Activated naive CD4-positive, alpha-beta T cell treated with anti-CD3 and anti-CD28 coated beads, Interleukin-2, amount 50 U/mL, for 72 hours (primary cell): ENCODE data around the gene WFDC1. TPM values are rescaled to one million over a fixed set of nuclear protein-coding genes. Genes with fewer than 3 reads are reported as not detected.

Experiments
- ATAC-seq, 2 donors: fragments of 150-1000 bp; cut with Tn5 transposase; 2 replicates each; pipeline ENCODE4 v1.10.0; 2021; ENCODE audit warnings: mild to moderate bottlenecking in 2 of 2, moderate library complexity in 2 of 2
- DNase-seq, 2 donors: peaks; one replicate each; pipeline ENCODE4 v3.0.0; 2021 to 2022; ENCODE audit warnings: low spot score in 2 of 2
- H3K27ac Mint-ChIP-seq, 2 donors: one replicate each; pipeline ENCODE4 v1.8.0; 2022; ENCODE audit warnings: mild to moderate bottlenecking in 2 of 2, mixed read lengths in 2 of 2
- H3K36me3 Mint-ChIP-seq, 2 donors: one replicate each; pipeline ENCODE4 v1.8.0; 2022; ENCODE audit warnings: mixed read lengths in 2 of 2
- H3K9me3 Mint-ChIP-seq, 2 donors: one replicate each; pipeline ENCODE4 v1.8.0; 2022; ENCODE audit warnings: mixed read lengths in 2 of 2
- total RNA-seq, 2 donors: library from RNA; stranded (reverse); gene quantifications; one replicate each; pipeline ENCODE4 v1.2.3, GENCODE V29; 2022

WFDC1 gene
- total RNA-seq, 2 donors from 2014 or later = not detected

DNA sequence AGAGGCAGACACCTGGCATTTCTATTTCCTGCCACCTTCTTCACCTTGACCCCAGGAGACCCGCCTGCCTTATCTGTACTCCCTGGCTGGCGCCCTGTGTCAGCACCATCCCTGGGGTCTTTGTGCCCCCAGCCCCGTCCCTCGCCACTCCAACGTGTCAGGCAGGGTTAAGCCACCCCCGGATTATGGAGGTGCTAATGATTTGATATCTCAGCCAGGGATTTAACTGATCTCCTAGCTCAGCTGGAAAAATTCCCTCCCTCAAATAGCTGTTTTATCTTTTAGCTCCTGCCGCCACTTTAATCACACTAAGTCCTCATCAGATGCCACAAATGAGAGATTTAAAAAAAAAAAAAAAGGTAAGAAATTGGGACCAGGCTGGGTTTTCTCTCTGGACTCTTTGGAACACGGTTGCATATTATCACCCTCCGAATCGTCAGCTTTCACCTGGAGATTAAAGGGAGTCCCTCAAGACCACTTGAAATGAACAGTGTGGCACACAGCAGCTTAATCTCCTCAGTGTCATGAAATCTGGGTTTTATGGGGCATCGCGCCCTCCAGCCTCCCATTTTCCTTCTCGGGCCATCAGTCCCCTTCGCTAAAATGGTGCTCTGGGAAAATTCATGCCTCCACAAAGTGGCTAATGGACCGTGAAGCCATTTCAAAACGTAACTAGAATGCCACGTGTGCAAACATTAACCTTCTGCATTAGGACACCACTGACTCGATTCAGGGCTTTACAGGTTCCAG is 26.2 kb upstream of the WFDC1 start:
- ATAC-seq = no peak

DNA sequence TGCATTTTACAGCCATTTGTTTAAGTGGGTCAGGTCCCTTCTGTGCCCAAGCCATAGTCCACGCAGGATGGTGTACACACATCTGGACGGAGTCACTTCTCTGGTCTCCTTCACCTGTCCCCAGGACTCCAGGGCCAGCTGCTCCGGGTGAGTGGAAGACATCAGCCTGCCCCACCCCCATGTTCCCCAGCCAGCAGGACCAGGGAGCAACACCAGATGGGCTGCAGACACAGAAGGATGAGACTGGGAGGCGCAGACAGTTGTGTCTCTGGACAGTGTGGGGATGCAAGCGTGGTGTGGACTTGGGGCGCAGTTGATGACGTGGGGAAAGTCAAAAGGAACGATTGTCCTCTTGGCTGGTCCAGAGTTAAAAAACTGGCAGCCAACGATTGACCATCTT is 24.6 kb upstream of the WFDC1 start:
- Mint-ChIP-seq H3K27ac (no peak overlapping the region), H3K36me3 (no peaks in the 10 kb centered on the region), H3K9me3 (no peaks in the 10 kb centered on the region)
- DNase-seq (no peak), ATAC-seq (no peak)

More for the DNA sequence above, 26.2 kb upstream of the WFDC1 start:
- Mint-ChIP-seq H3K27ac (no peak overlapping the region), H3K36me3 (no peaks in the 10 kb centered on the region), H3K9me3 (no peaks in the 10 kb centered on the region)
- DNase-seq = no peak

DNA sequence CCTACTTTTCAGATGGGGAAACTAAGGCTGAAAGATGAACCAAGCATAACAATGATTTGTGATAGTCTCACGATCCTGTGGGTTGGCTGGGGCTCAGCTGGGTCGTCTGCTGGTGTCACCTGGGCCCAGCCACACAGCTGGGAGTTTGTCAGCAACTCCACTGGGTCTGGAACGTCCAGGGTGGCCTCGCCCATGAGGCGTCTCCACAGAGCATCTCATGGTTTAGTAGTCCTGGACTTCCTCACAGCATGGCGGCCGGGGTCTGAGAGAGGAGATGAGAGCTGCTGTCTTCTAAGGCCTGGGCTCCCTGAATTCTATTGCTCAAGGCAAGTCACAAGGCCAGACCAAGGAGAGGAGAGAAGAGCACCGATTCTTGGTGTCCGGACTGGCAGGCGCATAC is 24.1 kb upstream of the WFDC1 start:
- no peaks in the 10 kb centered on the region for H3K36me3 Mint-ChIP-seq
- DNase-seq (no peak), ATAC-seq (no peak)
- H3K9me3 Mint-ChIP-seq = no peaks in the 10 kb centered on the region
- no peak overlapping the region for H3K27ac Mint-ChIP-seq

DNA sequence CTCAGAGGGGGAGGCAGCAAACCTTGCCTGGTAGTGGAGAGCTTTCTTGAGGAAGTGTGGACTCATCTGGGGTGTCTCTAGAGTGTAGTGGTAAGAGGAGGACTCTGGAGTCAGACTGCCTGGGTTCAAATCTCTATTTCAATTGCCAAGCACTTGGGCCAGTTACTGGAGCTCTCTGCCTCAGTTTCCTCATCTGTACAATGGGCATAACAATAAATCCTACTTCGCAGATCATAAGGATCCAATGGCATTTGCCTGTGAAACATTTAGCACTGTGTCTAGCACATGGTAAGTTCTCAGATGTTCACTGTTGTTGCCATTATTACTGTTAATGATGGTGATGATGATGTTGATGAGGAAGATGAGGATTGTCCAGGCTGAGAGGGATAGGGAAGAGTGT is 23.6 kb upstream of the WFDC1 start:
- Mint-ChIP-seq H3K9me3 (no peaks in the 10 kb centered on the region), H3K36me3 (no peaks in the 10 kb centered on the region), H3K27ac (no peak overlapping the region)
- DNase-seq (no peak), ATAC-seq (no peak)

DNA sequence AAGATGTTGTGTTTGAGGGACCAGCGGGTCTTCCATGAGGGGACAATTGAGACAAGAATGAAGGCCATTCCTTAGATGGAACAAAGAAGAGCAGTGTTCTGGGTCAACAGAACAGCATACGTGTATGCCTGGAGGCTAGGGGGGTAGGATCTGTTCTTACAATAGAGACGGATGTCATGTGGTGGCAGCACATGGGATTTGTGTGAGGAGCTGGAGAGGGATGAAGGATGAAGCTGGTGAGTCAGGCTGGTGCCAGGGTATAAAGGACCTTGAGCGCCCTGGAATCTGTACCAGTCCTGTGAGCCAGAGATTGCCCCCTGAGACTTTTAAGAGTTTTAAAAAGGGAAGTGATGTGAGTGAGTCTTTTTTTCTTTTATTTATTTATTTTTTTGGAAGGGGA is 22.8 kb upstream of the WFDC1 start:
- no peak overlapping the region for H3K27ac Mint-ChIP-seq
- H3K9me3 Mint-ChIP-seq = no peaks in the 10 kb centered on the region

DNA sequence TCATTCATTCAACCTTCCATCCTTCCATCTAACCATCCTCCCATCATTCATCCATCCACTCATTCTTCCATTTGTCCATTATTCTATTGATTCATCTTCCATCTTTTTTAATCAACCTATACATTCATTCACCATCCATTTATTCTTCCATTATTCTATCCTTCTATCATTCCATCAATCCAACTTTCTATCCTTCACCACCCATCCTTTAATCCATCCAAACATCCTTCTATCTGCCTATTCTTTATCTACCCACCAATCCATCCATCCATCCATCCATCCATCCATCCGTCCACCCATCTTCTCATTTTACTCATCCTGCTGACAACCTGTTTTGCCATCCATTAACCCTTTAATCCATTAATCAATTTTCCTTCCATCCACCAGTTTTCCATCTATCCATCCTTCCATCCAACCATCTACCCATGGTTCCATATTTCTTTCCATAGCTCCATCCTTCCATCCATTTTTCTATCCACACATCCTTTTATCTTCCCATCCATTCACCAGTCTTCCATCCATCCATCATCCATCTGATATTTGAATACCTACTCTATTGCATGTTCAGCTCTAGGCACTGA is 21.8 kb upstream of the WFDC1 start:
- ATAC-seq (no peak), DNase-seq (no peak)
- H3K36me3 Mint-ChIP-seq = no peaks in the 10 kb centered on the region
- no peaks in the 10 kb centered on the region for H3K9me3 Mint-ChIP-seq
- H3K27ac Mint-ChIP-seq = no peak overlapping the region

More for the DNA sequence above, 22.8 kb upstream of the WFDC1 start:
- no peak for ATAC-seq
- no peak for DNase-seq
- H3K36me3 Mint-ChIP-seq = no peaks in the 10 kb centered on the region

DNA sequence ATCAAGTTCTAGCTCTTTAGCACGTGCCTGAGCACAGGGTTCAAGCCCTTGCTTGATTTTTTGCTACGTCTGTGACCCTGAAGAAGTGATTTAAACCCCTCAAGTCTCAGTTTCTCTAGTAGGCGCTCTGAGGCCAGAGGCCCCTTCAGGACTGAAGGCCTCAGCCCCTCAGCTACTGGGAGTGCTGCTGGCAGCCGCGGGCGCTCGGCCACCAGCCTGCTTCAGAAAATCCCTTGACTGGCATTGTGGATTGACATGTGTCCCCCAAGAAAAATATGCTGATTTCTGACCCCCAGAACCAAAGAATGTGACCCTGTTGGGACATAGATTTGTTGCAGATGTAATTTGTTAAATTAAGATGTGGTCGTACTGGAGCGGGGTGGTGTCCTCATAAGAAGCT is 20.2 kb upstream of the WFDC1 start:
- H3K9me3 Mint-ChIP-seq = no peaks in the 10 kb centered on the region
- DNase-seq (no peak), ATAC-seq (no peak)
- H3K27ac Mint-ChIP-seq = no peak overlapping the region
- no peaks in the 10 kb centered on the region for H3K36me3 Mint-ChIP-seq

DNA sequence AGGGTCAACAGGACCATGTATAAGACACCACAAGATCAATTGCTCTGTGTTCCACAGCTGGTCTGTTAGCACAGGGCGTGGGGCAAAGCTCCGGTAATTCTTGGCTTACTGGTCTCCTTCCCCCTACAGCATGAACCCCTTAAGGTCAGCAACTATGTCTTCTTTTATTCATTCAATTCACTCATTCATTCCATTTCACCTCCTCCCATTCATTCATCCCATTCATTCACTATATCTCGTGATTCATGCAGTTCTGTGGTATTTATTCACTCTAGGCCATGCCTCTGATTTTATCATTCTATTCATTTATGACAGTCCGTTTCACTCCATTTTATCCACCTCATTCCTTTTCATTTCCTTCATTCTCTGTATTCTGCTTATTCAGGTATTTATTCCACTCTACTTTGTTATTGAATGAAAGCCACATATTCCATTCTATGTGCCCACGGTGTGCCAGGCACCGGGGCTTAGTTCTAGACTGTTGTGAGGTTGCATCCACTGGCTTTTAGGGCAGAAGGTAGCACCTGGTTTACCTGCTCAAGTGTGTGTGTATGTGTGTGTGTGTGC is 19.0 kb upstream of the WFDC1 start:
- no peaks in the 10 kb centered on the region for H3K36me3 Mint-ChIP-seq
- DNase-seq = no peak
- no peaks in the 10 kb centered on the region for H3K9me3 Mint-ChIP-seq
- no peak for ATAC-seq
- no peak overlapping the region for H3K27ac Mint-ChIP-seq

DNA sequence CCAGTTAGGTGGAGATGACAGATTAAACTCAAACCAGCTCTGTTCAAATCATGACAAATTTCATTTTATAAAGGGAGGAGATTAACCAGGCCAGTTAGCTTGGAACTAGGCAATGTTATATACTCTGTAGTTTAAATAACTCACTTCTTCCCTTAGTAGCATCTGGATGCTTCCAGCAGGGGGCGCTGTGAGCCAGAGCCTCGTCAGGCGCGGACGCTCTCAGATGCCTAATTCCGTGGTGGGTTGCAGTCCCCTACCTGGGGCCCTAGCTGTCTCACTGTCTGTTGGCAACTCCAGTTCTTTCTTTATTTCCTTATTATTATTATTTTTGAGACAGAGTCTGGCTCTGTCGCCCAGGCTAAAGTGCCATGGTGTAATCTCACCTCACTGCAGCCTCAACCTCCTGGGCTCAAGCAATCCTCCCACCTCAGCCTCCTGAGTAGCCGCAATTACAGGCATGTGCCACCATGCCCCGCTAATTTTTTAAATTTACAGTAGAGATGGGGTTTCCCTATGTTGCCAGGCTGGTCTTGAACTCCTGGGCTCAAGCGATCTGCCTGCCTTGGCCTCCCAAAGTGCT is 17.3 kb upstream of the WFDC1 start:
- ATAC-seq (peak; percentile 79 to 87), DNase-seq (peak; percentile 59 to 78)
- H3K36me3 Mint-ChIP-seq = no peaks in the 10 kb centered on the region
- no peak overlapping the region for H3K27ac Mint-ChIP-seq
- no peaks in the 10 kb centered on the region for H3K9me3 Mint-ChIP-seq

DNA sequence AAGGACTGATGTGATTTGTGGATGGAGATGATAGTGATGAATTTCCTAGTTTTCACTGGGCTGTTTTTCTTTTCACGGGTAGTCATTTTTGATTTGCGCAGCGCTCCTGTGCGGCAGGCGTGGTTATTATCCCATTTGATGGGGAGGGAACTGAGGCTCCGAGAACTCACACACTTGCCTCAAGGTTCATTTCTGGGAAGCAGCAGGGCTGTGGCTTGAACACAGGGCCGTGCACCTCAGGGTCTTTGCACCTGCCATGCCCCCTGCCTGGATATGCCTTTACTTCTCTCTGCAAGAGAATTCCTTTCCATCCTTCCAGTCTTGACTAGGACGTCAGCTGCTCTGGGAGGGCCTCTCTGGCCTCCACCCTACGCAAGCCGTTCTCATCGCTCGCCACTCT is 16.3 kb upstream of the WFDC1 start:
- Mint-ChIP-seq H3K9me3 (no peaks in the 10 kb centered on the region), H3K36me3 (no peaks in the 10 kb centered on the region), H3K27ac (no peak overlapping the region)
- DNase-seq = no peak
- ATAC-seq = no peak

DNA sequence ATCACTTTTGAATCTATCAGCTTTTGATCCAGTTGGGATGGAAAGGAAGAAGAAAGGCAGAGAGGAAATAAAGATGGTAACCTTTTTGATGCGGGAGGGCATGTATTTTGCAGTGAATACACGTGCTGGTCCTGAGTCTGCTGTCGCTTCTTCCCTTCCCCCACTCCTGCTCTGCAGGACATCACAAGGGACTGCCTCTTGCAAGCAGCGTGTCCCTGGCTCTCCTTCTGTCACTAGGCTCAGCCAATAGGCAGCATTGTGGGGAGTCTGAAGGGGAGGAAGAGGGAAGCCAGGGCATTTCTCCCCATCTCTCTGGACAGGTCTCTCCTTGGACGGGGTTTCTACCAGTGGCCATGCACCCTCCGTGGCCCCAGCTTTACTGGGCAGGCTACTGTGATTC is 15.7 kb upstream of the WFDC1 start:
- no peaks in the 10 kb centered on the region for H3K9me3 Mint-ChIP-seq
- no peak overlapping the region for H3K27ac Mint-ChIP-seq
- no peaks in the 10 kb centered on the region for H3K36me3 Mint-ChIP-seq
- no peak for DNase-seq
- ATAC-seq = no peak

DNA sequence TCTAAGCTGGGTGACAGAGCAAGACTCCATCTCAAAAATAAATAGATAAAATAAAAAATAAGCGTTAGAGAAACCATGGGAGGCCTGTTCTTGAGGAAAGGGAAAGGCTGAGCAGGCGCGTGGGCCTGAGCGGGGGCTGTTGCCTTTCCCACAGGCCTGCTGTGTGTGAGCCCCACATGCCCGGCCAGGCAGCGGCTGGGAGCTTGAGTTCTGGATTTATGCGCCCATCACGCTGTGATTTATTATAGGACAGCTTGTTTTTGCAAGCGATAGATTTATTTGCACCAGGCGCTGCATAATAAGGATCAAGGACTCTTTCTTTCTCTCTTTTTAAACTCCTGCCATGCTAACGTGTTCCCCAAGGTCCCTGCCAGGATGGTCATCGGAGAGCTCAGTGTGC is 14.8 kb upstream of the WFDC1 start:
- DNase-seq = no peak
- Mint-ChIP-seq H3K36me3 (no peaks in the 10 kb centered on the region), H3K9me3 (no peaks in the 10 kb centered on the region), H3K27ac (no peak overlapping the region)
- no peak for ATAC-seq

DNA sequence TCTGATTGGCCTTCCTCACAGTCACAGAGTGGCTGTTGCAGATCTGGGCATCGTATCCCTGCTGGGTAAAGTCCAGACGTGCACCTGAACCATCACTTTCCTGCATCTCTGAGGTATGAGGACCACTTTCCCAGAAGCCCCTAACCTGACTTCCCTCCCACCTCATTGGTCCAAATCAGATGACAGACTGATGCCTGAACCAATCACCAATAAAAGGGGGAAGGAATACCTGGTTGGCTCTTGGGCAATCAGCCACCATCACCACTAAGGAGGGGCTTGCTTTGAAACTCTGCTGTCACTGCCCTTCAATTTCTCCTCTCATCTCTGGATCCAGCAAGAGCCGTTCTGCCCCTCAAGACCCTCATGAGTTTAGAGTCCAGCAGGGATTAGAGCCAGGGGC is 13.6 kb upstream of the WFDC1 start:
- DNase-seq (no peak), ATAC-seq (no peak)
- H3K36me3 Mint-ChIP-seq = no peaks in the 10 kb centered on the region
- H3K27ac Mint-ChIP-seq = no peak overlapping the region
- no peaks in the 10 kb centered on the region for H3K9me3 Mint-ChIP-seq

DNA sequence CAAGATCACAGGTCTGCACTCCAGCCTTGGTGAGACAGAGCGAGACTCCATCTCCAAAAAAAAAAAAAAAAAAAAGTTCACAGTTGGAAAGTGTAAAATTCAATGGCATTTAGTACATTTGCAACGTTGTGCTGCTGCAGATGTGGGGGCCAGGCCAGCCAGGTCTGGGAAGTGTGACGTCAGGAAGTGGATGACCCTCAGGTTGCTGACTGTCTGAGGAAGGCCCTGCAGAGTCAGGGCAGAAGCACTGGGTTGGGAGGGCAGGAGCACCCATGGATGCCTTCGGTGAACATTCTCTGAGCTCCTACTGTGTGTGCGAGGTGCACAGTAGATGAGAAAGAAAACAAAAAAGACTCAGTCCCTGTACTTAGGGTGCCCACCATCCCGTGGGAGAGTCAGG is 12.1 kb upstream of the WFDC1 start:
- no peaks in the 10 kb centered on the region for H3K9me3 Mint-ChIP-seq
- no peak for DNase-seq
- H3K36me3 Mint-ChIP-seq = no peaks in the 10 kb centered on the region
- no peak overlapping the region for H3K27ac Mint-ChIP-seq
- no peak for ATAC-seq

DNA sequence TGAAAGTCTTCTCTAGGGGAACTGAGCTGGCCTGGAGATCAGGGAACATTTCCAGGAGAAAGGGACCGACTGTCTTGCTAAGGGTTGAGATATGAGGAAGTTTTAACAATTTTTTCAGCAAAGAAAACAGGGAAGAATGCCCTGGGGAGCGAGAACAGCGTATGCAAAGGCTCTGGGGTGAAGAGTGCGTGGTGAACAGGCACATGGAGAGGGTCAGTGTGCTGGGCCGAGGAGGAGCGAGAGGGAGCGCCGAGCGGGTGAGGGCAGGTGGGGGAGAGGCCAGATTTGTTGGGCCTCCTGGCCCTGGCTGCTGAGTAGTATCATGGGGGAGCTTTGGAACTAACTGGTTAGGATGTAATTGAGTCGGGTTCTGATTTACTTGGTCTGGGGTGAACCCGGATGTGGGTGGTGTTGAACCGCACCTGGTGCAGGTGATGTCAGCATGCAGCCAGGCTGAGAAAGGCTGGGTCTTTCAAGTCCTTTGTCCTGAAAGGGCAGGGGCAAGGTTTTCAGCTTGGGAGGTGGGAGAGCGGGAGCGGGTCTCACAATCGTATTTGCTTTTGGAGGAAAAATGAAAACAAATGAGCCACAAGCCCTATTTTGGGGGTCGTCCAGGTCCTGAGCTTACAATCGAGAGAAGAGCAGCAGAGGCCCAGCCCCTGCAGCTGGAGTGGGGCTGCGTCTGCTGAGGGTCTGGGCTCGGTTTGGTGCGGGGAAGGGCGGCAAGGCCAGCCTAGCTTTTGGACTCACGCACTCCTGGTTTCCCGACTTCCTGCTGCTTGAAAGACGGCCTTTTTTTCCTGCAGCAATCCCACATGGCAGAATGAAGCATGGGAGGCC is 11.1 kb upstream of the WFDC1 start:
- DNase-seq (no peak), ATAC-seq (no peak)
- Mint-ChIP-seq H3K9me3 (no peaks in the 10 kb centered on the region), H3K36me3 (no peaks in the 10 kb centered on the region), H3K27ac (peak overlapping the region in 1 of 2 donors; percentile 31)

DNA sequence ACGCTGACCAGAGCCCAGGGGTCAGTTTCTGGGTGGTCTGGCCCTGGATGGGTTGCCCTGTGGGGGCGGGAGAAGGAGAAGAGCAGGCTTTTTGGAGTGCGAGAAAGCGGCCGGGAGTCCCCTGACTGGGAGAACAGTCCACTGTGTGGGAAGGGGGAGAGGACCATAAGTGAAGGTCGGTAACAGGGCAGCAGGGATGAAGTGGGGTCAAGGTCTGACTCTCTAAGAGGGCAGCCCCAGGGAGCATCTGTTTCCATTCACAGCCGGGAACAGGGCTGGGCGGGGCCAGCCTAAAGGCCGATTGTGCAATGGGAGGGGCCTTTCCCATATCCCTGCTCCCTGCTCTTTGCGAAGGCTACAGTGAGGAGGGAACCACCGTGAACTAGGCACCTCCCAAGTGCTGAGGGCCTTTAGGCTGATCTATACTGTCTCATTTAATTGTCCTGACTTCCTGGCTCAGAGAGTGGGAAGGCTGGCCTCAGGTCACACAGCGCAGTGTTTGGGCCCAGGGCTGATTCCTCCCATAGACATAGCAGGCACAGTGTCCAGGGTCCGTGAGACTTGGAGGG is 10.4 kb upstream of the WFDC1 start:
- no peaks in the 10 kb centered on the region for H3K9me3 Mint-ChIP-seq
- DNase-seq (no peak), ATAC-seq (no peak)
- H3K36me3 Mint-ChIP-seq = no peaks in the 10 kb centered on the region
- H3K27ac Mint-ChIP-seq = no peak overlapping the region
